Daoy (cell line): ENCODE data around the gene NUP42. TPM values are rescaled to one million over a fixed set of nuclear protein-coding genes. Genes with fewer than 3 reads are reported as not detected.
A peak's percentile ranks its signal among the peaks of the same experiment; 100 is the strongest.

ENCODE experiments used
- DNase-seq: peaks from one replicate; pipeline ENCODE4 v3.0.0-alpha.2; 2015; ENCODE audit warnings: low read depth
- total RNA-seq: library from RNA; depleted of rRNA; stranded (reverse); fragments of >200 nt; shearing (Covaris generic); gene quantifications from 2 replicates; pipeline ENCODE4 v1.2.3, GENCODE V29; 2014; rRNA removed

Gene NUP42
- total RNA-seq, 1 experiment from 2014 or later: 62.1 TPM

GRCh38 chr7:23234569-23235296 lies 52.9 kb downstream of the NUP42 start:
- DNase-seq: no peak

- peak; percentile 91 for DNase-seq
Measured at GRCh38 chr7:23235813-23236221, 54.0 kb downstream of the NUP42 start.

GRCh38 chr7:23237000-23237399 lies 55.2 kb downstream of the NUP42 start:
- DNase-seq: no peak

GRCh38 chr7:23238983-23239652 lies 57.3 kb downstream of the NUP42 start:
- no peak for DNase-seq

GRCh38 chr7:23239698-23240097 lies 57.9 kb downstream of the NUP42 start:
- no peak for DNase-seq

GRCh38 chr7:23242321-23242720 lies 60.5 kb downstream of the NUP42 start:
- no peak for DNase-seq

- DNase-seq: no peak
Measured at GRCh38 chr7:23242935-23243334, 61.1 kb downstream of the NUP42 start.

GRCh38 chr7:23246555-23246954 lies 64.7 kb downstream of the NUP42 start, which contains the start of gene GPNMB:
TSS of gene GPNMB (plus strand) at chr7:23246775. CDS start at chr7:23246858, 83 bp downstream.
- peak; percentile 59 for DNase-seq

GRCh38 chr7:23247046-23247602 lies 65.3 kb downstream of the NUP42 start:
- DNase-seq: no peak

- DNase-seq: peak; percentile 41
Measured at GRCh38 chr7:23247603-23248335, 65.9 kb downstream of the NUP42 start.

GRCh38 chr7:23249486-23249885 lies 67.6 kb downstream of the NUP42 start:
- no peak for DNase-seq

Other genes with a start within 250 kb of the NUP42 start
- gene HYCC1, start 167.9 kb upstream of the NUP42 start, total RNA-seq: 186 and 202 TPM in 2 replicates
- gene KLHL7, start 76.3 kb upstream of the NUP42 start, total RNA-seq: 101 and 119 TPM in 2 replicates
- gene GPNMB, start 64.7 kb downstream of the NUP42 start, total RNA-seq: 6.9 and 14.5 TPM in 2 replicates
- gene MALSU1, start 117.3 kb downstream of the NUP42 start, total RNA-seq: 146 and 158 TPM in 2 replicates